WTC11 (cell line): ENCODE results near the gene MRPS34.

Experiments used
- ELF4 ChIP-seq: sonication (generic); formaldehyde crosslinking; IDR thresholded peaks from 2 replicates; pipeline ENCODE4 v1.8.1; 2022; ENCODE audit warnings: low read depth, mild to moderate bottlenecking, moderate library complexity, missing genetic modification reagents
- KAT7 ChIP-seq: sonication (generic); formaldehyde crosslinking; IDR thresholded peaks from 2 replicates; pipeline ENCODE4 v1.8.1; 2023; ENCODE audit warnings: missing genetic modification reagents, mild to moderate bottlenecking, borderline replicate concordance
- ZNF121 ChIP-seq: sonication (generic); formaldehyde crosslinking; IDR thresholded peaks from 2 replicates; pipeline ENCODE4 v1.8.0; 2023; ENCODE audit warnings: missing genetic modification reagents
- ZNF138 ChIP-seq: sonication (generic); formaldehyde crosslinking; conservative IDR thresholded peaks from 2 replicates; pipeline ENCODE4 v1.8.1; 2022; ENCODE audit warnings: mild to moderate bottlenecking, moderate library complexity, missing genetic modification reagents
- TF ChIP-seq, protein P1 (sequence below): fragments of 200-600 bp; IDR thresholded peaks from 2 replicates; pipeline ENCODE4 v1.8.0; 2022; ENCODE audit warnings: antibody characterized with exemption
- TF ChIP-seq, protein P2 (sequence below): sonication (generic); formaldehyde crosslinking; IDR thresholded peaks from 2 replicates; pipeline ENCODE4 v1.8.0; 2022; ENCODE audit warnings: mild to moderate bottlenecking, missing genetic modification reagents
- TF ChIP-seq, protein P3 (sequence below): sonication (generic); formaldehyde crosslinking; IDR thresholded peaks from 2 replicates; pipeline ENCODE4 v1.8.1; 2023; ENCODE audit warnings: mild to moderate bottlenecking, missing genetic modification reagents, moderate library complexity
- TF ChIP-seq, protein P4 (sequence below): fragments of 250-450 bp; sonication (Bioruptor Pico); IDR thresholded peaks from 2 replicates; pipeline ENCODE4 v1.9.0; 2021; ENCODE audit warnings: moderate library complexity, mild to moderate bottlenecking, inconsistent platforms, borderline replicate concordance
- TF ChIP-seq, protein P5 (sequence below): sonication (generic); formaldehyde crosslinking; IDR thresholded peaks from 2 replicates; pipeline ENCODE4 v1.8.0; 2022; ENCODE audit warnings: mild to moderate bottlenecking, missing genetic modification reagents

DNA sequence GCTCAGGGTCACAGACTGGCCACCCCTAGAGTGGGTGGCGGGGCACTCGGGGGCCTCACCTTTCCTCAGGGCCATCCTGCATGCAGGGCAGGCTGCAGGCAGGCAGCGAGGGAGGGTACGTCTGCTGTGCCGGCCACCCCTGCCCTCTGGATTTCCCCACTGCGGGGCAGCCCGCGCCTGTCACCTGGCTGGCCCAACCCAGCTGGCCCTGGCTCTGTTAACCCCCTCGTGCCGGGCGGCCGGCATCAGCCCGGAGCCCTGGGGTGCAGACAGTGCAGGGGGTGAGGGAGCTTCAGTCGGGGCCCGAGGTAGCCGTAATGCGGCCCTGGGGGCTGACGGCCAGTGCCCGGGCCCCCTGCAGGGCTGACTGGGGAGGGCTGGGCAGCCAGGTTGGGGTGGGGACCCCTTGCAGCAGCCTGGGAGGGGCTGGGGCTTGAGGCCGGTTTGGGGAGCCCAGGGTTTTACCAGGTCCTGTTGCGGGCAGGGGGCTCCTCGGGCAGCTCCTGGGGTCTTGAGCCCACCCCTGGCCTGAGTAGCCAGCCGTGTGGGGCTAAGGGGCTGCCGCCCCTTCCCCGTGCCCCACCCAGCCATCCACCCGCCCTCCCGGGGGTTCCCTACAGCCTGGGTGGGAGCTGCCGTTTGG lies 20.8 kb upstream of the MRPS34 start, which contains the start of gene IGFALS:
- TF ChIP-seq, protein P1, sequence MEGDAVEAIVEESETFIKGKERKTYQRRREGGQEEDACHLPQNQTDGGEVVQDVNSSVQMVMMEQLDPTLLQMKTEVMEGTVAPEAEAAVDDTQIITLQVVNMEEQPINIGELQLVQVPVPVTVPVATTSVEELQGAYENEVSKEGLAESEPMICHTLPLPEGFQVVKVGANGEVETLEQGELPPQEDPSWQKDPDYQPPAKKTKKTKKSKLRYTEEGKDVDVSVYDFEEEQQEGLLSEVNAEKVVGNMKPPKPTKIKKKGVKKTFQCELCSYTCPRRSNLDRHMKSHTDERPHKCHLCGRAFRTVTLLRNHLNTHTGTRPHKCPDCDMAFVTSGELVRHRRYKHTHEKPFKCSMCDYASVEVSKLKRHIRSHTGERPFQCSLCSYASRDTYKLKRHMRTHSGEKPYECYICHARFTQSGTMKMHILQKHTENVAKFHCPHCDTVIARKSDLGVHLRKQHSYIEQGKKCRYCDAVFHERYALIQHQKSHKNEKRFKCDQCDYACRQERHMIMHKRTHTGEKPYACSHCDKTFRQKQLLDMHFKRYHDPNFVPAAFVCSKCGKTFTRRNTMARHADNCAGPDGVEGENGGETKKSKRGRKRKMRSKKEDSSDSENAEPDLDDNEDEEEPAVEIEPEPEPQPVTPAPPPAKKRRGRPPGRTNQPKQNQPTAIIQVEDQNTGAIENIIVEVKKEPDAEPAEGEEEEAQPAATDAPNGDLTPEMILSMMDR, result no peak
- TF ChIP-seq, protein P2, sequence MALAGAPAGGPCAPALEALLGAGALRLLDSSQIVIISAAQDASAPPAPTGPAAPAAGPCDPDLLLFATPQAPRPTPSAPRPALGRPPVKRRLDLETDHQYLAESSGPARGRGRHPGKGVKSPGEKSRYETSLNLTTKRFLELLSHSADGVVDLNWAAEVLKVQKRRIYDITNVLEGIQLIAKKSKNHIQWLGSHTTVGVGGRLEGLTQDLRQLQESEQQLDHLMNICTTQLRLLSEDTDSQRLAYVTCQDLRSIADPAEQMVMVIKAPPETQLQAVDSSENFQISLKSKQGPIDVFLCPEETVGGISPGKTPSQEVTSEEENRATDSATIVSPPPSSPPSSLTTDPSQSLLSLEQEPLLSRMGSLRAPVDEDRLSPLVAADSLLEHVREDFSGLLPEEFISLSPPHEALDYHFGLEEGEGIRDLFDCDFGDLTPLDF (CRISPR knock-in tag), result no peak
- no peak for TF ChIP-seq ZNF138 (CRISPR knock-in tag)
- TF ChIP-seq, protein P3, sequence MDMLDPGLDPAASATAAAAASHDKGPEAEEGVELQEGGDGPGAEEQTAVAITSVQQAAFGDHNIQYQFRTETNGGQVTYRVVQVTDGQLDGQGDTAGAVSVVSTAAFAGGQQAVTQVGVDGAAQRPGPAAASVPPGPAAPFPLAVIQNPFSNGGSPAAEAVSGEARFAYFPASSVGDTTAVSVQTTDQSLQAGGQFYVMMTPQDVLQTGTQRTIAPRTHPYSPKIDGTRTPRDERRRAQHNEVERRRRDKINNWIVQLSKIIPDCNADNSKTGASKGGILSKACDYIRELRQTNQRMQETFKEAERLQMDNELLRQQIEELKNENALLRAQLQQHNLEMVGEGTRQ (CRISPR knock-in tag), result no peak
- TF ChIP-seq, protein P4, sequence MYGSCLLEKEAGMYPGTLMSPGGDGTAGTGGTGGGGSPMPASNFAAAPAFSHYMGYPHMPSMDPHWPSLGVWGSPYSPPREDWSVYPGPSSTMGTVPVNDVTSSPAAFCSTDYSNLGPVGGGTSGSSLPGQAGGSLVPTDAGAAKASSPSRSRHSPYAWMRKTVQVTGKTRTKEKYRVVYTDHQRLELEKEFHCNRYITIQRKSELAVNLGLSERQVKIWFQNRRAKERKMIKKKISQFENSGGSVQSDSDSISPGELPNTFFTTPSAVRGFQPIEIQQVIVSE (CRISPR knock-in tag), result no peak
- no peak for TF ChIP-seq KAT7 (CRISPR knock-in tag)
- TF ChIP-seq ZNF121, result no peak
- no peak for TF ChIP-seq ELF4
- TF ChIP-seq, protein P5, sequence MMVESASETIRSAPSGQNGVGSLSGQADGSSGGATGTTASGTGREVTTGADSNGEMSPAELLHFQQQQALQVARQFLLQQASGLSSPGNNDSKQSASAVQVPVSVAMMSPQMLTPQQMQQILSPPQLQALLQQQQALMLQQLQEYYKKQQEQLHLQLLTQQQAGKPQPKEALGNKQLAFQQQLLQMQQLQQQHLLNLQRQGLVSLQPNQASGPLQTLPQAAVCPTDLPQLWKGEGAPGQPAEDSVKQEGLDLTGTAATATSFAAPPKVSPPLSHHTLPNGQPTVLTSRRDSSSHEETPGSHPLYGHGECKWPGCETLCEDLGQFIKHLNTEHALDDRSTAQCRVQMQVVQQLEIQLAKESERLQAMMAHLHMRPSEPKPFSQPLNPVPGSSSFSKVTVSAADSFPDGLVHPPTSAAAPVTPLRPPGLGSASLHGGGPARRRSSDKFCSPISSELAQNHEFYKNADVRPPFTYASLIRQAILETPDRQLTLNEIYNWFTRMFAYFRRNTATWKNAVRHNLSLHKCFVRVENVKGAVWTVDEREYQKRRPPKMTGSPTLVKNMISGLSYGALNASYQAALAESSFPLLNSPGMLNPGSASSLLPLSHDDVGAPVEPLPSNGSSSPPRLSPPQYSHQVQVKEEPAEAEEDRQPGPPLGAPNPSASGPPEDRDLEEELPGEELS (CRISPR knock-in tag), result no peak
